ENCODE results near the gene PRDM11.
A peak's percentile ranks its signal among the peaks of the same experiment; 100 is the strongest.
"Not testable (repeated sequence)": the region's sequence is repeated elsewhere in the genome, so short reads cannot be mapped to it uniquely, and the experiment has no call there.

The PRDM11 gene

GRCh38 chr11:45107029-45107428 is 39.4 kb upstream of the PRDM11 start:
- in situ Hi-C loops (cut with HindIII; ENCODE audit: low pct_unique_long_range_greater_than_20kb, low sequenced_read_pairs) = no loop called here
- DNase-seq (ENCODE audit: low read depth in 1 of 2, low spot score in 1 of 2) = no peak
- TF ChIP-seq JUND (IDR thresholded peaks at IDR 0.05; ENCODE audit: low read depth) = no peak

- DNase-seq (ENCODE audit: low read depth in 1 of 2, low spot score in 1 of 2) = no peak
- no peak for TF ChIP-seq JUND (IDR thresholded peaks at IDR 0.05; ENCODE audit: low read depth)
- in situ Hi-C loops (cut with HindIII; ENCODE audit: low pct_unique_long_range_greater_than_20kb, low sequenced_read_pairs) = no loop called here
Measured at GRCh38 chr11:45108070-45109064, 38.1 kb upstream of the PRDM11 start.

- no peak for TF ChIP-seq JUND (IDR thresholded peaks at IDR 0.05; ENCODE audit: low read depth)
- in situ Hi-C loops (cut with HindIII; ENCODE audit: low pct_unique_long_range_greater_than_20kb, low sequenced_read_pairs) = no loop called here
- DNase-seq (ENCODE audit: low read depth in 1 of 2, low spot score in 1 of 2) = no peak
Measured at GRCh38 chr11:45109400-45109799, 37.0 kb upstream of the PRDM11 start.

GRCh38 chr11:45110562-45110961 is 35.9 kb upstream of the PRDM11 start:
- peak; percentile 80 to 91 for DNase-seq (ENCODE audit: low read depth in 1 of 2, low spot score in 1 of 2)
- in situ Hi-C loops (cut with HindIII; ENCODE audit: low pct_unique_long_range_greater_than_20kb, low sequenced_read_pairs) = no loop called here
- TF ChIP-seq JUND (IDR thresholded peaks at IDR 0.05; ENCODE audit: low read depth) = no peak

- DNase-seq (ENCODE audit: low read depth in 1 of 2, low spot score in 1 of 2) = no peak
- in situ Hi-C loops (cut with HindIII; ENCODE audit: low pct_unique_long_range_greater_than_20kb, low sequenced_read_pairs) = no loop called here
- no peak for TF ChIP-seq JUND (IDR thresholded peaks at IDR 0.05; ENCODE audit: low read depth)
Measured at GRCh38 chr11:45113807-45114206, 32.6 kb upstream of the PRDM11 start.

GRCh38 chr11:45127836-45128235 is 18.6 kb upstream of the PRDM11 start:
- in situ Hi-C loops (cut with HindIII; ENCODE audit: low pct_unique_long_range_greater_than_20kb, low sequenced_read_pairs); DNase-seq (ENCODE audit: low read depth in 1 of 2, low spot score in 1 of 2): not testable (repeated sequence)

- in situ Hi-C loops (cut with HindIII; ENCODE audit: low pct_unique_long_range_greater_than_20kb, low sequenced_read_pairs) = no loop called here
- no peak for TF ChIP-seq JUND (IDR thresholded peaks at IDR 0.05; ENCODE audit: low read depth)
- no peak for DNase-seq (ENCODE audit: low read depth in 1 of 2, low spot score in 1 of 2)
Measured at GRCh38 chr11:45133878-45134277, 12.6 kb upstream of the PRDM11 start.

- DNase-seq (ENCODE audit: low read depth in 1 of 2, low spot score in 1 of 2) = no peak
- TF ChIP-seq JUND (IDR thresholded peaks at IDR 0.05; ENCODE audit: low read depth) = no peak
- in situ Hi-C loops (cut with HindIII; ENCODE audit: low pct_unique_long_range_greater_than_20kb, low sequenced_read_pairs) = no loop called here
Measured at GRCh38 chr11:45141171-45141570, 5.3 kb upstream of the PRDM11 start.

- in situ Hi-C loops (cut with HindIII; ENCODE audit: low pct_unique_long_range_greater_than_20kb, low sequenced_read_pairs) = no loop called here
- DNase-seq (ENCODE audit: low read depth in 1 of 2, low spot score in 1 of 2) = no peak
- TF ChIP-seq JUND (IDR thresholded peaks at IDR 0.05; ENCODE audit: low read depth) = no peak
Measured at GRCh38 chr11:45141631-45142030, 4.8 kb upstream of the PRDM11 start.

- no peak for TF ChIP-seq JUND (IDR thresholded peaks at IDR 0.05; ENCODE audit: low read depth)
- in situ Hi-C loops (cut with HindIII; ENCODE audit: low pct_unique_long_range_greater_than_20kb, low sequenced_read_pairs) = no loop called here
- DNase-seq (ENCODE audit: low read depth in 1 of 2, low spot score in 1 of 2) = no peak
Measured at GRCh38 chr11:45142241-45143055, 4.0 kb upstream of the PRDM11 start.

- DNase-seq (ENCODE audit: low read depth in 1 of 2, low spot score in 1 of 2) = no peak
- in situ Hi-C loops (cut with HindIII; ENCODE audit: low pct_unique_long_range_greater_than_20kb, low sequenced_read_pairs) = no loop called here
- no peak for TF ChIP-seq JUND (IDR thresholded peaks at IDR 0.05; ENCODE audit: low read depth)
Measured at GRCh38 chr11:45143494-45143893, 2.9 kb upstream of the PRDM11 start.

- no peak for TF ChIP-seq JUND (IDR thresholded peaks at IDR 0.05; ENCODE audit: low read depth)
- in situ Hi-C loops (cut with HindIII; ENCODE audit: low pct_unique_long_range_greater_than_20kb, low sequenced_read_pairs) = no loop called here
- DNase-seq (ENCODE audit: low read depth in 1 of 2, low spot score in 1 of 2) = no peak
Measured at GRCh38 chr11:45144126-45145082, 2.0 kb upstream of the PRDM11 start.

Data from T47D (cell line).